MM.1S (cell line): ENCODE measurements around the gene PAQR5.
A peak's percentile ranks its signal among the peaks of the same experiment; 100 is the strongest.

Source experiments
- DNase-seq: peaks from one replicate; pipeline ENCODE4 v3.0.0-alpha.2; 2015
- H2AFZ ChIP-seq: fragments of 300-600 bp; sonication (generic); 2 replicates; pipeline ENCODE4 v1.6.0; 2016; ENCODE audit warnings: antibody characterized with exemption, low read length
- H3F3A ChIP-seq: fragments of 300-600 bp; sonication (generic); 2 replicates; pipeline ENCODE4 v1.6.1; 2016; ENCODE audit warnings: mild to moderate bottlenecking, antibody characterized with exemption, low read length, moderate library complexity, mixed read lengths; ENCODE audit not compliant: insufficient read depth
- H3K27ac ChIP-seq: fragments of 300-600 bp; sonication (generic); 2 replicates; pipeline ENCODE4 v1.5.1; 2016; ENCODE audit warnings: mild to moderate bottlenecking, low read length
- H3K27me3 ChIP-seq: fragments of 300-600 bp; sonication (generic); replicated peaks from 2 replicates; pipeline ENCODE4 v1.6.0; 2016; ENCODE audit warnings: low read length; ENCODE audit not compliant: insufficient read depth
- H3K36me3 ChIP-seq: fragments of 300-600 bp; sonication (generic); replicated peaks from 2 replicates; pipeline ENCODE4 v1.6.1; 2016; ENCODE audit warnings: mild to moderate bottlenecking, low read length, mixed read lengths; ENCODE audit not compliant: insufficient read depth
- H3K4me1 ChIP-seq: fragments of 300-600 bp; sonication (generic); 2 replicates; pipeline ENCODE4 v1.6.1; 2016; ENCODE audit warnings: low read length, mixed read lengths
- H3K4me2 ChIP-seq: fragments of 300-600 bp; sonication (generic); 2 replicates; pipeline ENCODE4 v1.6.0; 2016; ENCODE audit warnings: low read depth, low read length
- H3K4me3 ChIP-seq: fragments of 300-600 bp; sonication (generic); 2 replicates; pipeline ENCODE4 v1.5.1; 2016; ENCODE audit warnings: low read length, mixed read lengths
- H3K79me2 ChIP-seq: fragments of 300-600 bp; sonication (generic); 2 replicates; pipeline ENCODE4 v1.6.1; 2016; ENCODE audit warnings: mixed run types, low read length, mixed read lengths
- H3K9ac ChIP-seq: fragments of 300-600 bp; sonication (generic); 2 replicates; pipeline ENCODE4 v1.6.1; 2016; ENCODE audit warnings: low read length, mixed read lengths
- H3K9me2 ChIP-seq: fragments of 300-600 bp; sonication (generic); replicated peaks from 2 replicates; pipeline ENCODE4 v1.6.1; 2016; ENCODE audit warnings: mild to moderate bottlenecking, low read length, mixed read lengths; ENCODE audit not compliant: insufficient read depth
- H3K9me3 ChIP-seq: fragments of 300-600 bp; sonication (generic); replicated peaks from 2 replicates; pipeline ENCODE4 v1.6.1; 2016; ENCODE audit warnings: mild to moderate bottlenecking, low read length, mixed read lengths; ENCODE audit not compliant: insufficient read depth
- H4K20me1 ChIP-seq: fragments of 300-600 bp; sonication (generic); 2 replicates; pipeline ENCODE4 v1.6.1; 2016; ENCODE audit warnings: mild to moderate bottlenecking, low read length, moderate library complexity, mixed read lengths; ENCODE audit not compliant: insufficient read depth
- CTCF ChIP-seq: fragments of 300-600 bp; sonication (generic); IDR thresholded peaks from 2 replicates; pipeline ENCODE4 v1.5.1; 2016; ENCODE audit warnings: antibody characterized with exemption, low read length, mixed read lengths
- EZH2 ChIP-seq: fragments of 300-600 bp; sonication (generic); optimal IDR thresholded peaks from 2 replicates; pipeline ENCODE3; 2017; ENCODE audit warnings: low read depth, mild to moderate bottlenecking, antibody characterized with exemption, low read length, mixed read lengths
- EZH2phosphoT487 ChIP-seq: fragments of 300-600 bp; sonication (generic); IDR thresholded peaks from 2 replicates; pipeline ENCODE4 v1.6.1; 2018; ENCODE audit warnings: antibody characterized with exemption, low read length

PAQR5 gene

GRCh38 chr15:69302929-69303328 lies 4.2 kb downstream of the PAQR5 start:
- Histone ChIP-seq H3K4me1 (no peaks in the 10 kb centered on the region), H3K9me3 (no peaks in the 10 kb centered on the region)

GRCh38 chr15:69303337-69304181 lies 4.8 kb downstream of the PAQR5 start:
- Histone ChIP-seq H3F3A (no peaks in the 10 kb centered on the region), H3K9ac (no peak overlapping the region), H4K20me1 (no peaks in the 10 kb centered on the region), H3K4me2 (no peak overlapping the region), H2AFZ (no peak overlapping the region), H3K27me3 (peaks cover 13% of the 10 kb centered on the region; the same call in 1 of the 2 replicates), H3K4me1 (no peaks in the 10 kb centered on the region), H3K79me2 (no peaks in the 10 kb centered on the region), H3K9me3 (no peaks in the 10 kb centered on the region), H3K4me3 (no peak overlapping the region), H3K27ac (no peak overlapping the region), H3K9me2 (no peaks in the 10 kb centered on the region), H3K36me3 (no peaks in the 10 kb centered on the region)
- DNase-seq, result no peak
- no peak for TF ChIP-seq EZH2phosphoT487
- TF ChIP-seq CTCF, result peak; percentile 32; the same call in 1 of the 2 replicates

More at GRCh38 chr15:69302929-69303328, 4.2 kb downstream of the PAQR5 start:
- Histone ChIP-seq H3K9me2 (no peaks in the 10 kb centered on the region), H3K36me3 (no peaks in the 10 kb centered on the region), H3K4me2 (no peak overlapping the region), H3F3A (no peaks in the 10 kb centered on the region), H3K27me3 (peaks cover 13% of the 10 kb centered on the region; the same call in 1 of the 2 replicates), H3K4me3 (no peak overlapping the region), H3K9ac (no peak overlapping the region), H2AFZ (no peak overlapping the region), H4K20me1 (no peaks in the 10 kb centered on the region), H3K79me2 (no peaks in the 10 kb centered on the region), H3K27ac (no peak overlapping the region)
- TF ChIP-seq EZH2phosphoT487 (no peak), EZH2 (no peak), CTCF (no peak)
- no peak for DNase-seq

- no peaks in the 10 kb centered on the region for H3K79me2 ChIP-seq
- TF ChIP-seq EZH2phosphoT487, result no peak
- TF ChIP-seq CTCF, result no peak
- no peak for TF ChIP-seq EZH2
- H4K20me1 ChIP-seq, result no peaks in the 10 kb centered on the region
- no peaks in the 10 kb centered on the region for H3K9me3 ChIP-seq
- H3K27ac ChIP-seq, result no peak overlapping the region
- H3K4me1 ChIP-seq, result no peaks in the 10 kb centered on the region
- H2AFZ ChIP-seq, result no peak overlapping the region
- H3K4me3 ChIP-seq, result no peak overlapping the region
- DNase-seq, result no peak
- peaks cover 12% of the 10 kb centered on the region; the same call in 1 of the 2 replicates for H3K27me3 ChIP-seq
- H3F3A ChIP-seq, result no peaks in the 10 kb centered on the region
- no peak overlapping the region for H3K4me2 ChIP-seq
- no peaks in the 10 kb centered on the region for H3K9me2 ChIP-seq
- no peak overlapping the region for H3K9ac ChIP-seq
- no peaks in the 10 kb centered on the region for H3K36me3 ChIP-seq
Observed at GRCh38 chr15:69304182-69304545, 5.5 kb downstream of the PAQR5 start.
